Breast epithelium (tissue), 3 donors: ENCODE data around the gene CXorf66.

ENCODE experiments used
- CTCF ChIP-seq, 3 donors: fragments of 450-650 bp; IDR thresholded peaks; one replicate each; pipeline ENCODE4 v1.5.1; 2016 to 2017; ENCODE audit warnings: antibody characterized with exemption in 3 of 3, mild to moderate bottlenecking in 3 of 3, moderate library complexity in 3 of 3
- POLR2A ChIP-seq: fragments of 450-650 bp; IDR thresholded peaks from one replicate; pipeline ENCODE4 v1.6.1; 2016; ENCODE audit warnings: antibody characterized with exemption, mild to moderate bottlenecking, moderate library complexity
- POLR2AphosphoS5 ChIP-seq, 3 donors: sonication (generic); formaldehyde crosslinking; IDR thresholded peaks; one replicate each; pipeline ENCODE4 v1.6.1; 2017; ENCODE audit warnings: antibody characterized with exemption in 3 of 3

GRCh38 chrX:139905743-139906142, 59.6 kb downstream of the CXorf66 start:
- no peak for TF ChIP-seq POLR2AphosphoS5 (IDR thresholded peaks at IDR 0.05)
- TF ChIP-seq CTCF (IDR thresholded peaks at IDR 0.05), result no peak
- TF ChIP-seq POLR2A, result no peak
